Fibroblast of upper back skin (primary cell): ENCODE results near the gene KBTBD4.

ENCODE experiments used
- DNase-seq: peaks from one replicate; pipeline ENCODE4 v3.0.0-alpha.2; 2013

KBTBD4 gene

DNA sequence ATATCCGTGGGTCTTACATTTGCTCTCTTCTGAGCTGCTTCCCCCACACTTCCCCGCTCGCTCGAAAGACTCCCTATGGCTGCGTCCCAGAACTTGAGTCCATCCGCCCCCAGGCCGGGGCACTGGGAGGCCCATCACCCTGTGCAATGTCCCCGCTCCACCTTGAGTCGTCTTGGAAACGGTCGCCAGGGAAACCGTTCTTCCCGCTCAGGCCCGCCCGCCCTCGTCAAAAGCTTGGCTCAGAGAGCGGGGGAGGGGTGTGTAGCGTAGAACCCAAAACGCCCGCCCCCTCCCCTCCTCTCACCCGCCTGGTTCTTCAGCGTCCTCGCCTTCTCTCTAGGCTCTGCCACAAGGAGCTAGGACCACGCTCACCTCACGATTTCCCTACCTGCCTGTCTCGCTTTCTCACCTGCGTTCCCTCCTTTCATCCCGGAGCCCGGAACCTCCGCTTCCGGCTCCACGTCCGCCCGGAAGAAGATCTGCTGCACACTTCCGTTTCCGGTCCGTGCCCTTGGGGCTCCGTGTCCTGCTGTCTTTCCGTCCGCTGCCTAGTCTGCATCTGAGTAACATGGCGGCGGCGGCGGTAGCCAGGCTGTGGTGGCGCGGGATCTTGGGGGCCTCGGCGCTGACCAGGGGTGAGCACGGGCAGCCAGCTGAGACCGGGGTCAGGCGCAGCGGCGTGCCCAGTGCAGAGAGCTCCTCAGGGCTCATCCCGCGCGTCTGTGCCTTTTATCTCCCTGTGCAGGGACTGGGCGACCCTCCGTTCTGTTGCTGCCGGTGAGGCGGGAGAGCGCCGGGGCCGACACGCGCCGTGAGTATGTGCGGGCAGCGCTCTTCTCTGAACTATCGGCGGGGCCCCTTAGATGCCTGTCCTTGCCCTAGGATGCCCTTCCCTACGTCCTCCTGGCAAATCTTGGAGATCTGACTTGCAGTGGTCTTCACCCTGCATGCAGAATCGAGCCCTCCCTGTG, at the start of gene KBTBD4, which contains the start of gene NDUFS3:
TSS of gene KBTBD4 (minus strand) at position 447 of the 971 bp plus-strand sequence. CDS start at position 428, 19 bp downstream.
TSS of gene NDUFS3 (plus strand) at position 551 of the 971 bp plus-strand sequence. CDS start at position 569, 18 bp downstream.
- DNase-seq = peak; percentile 84

GRCh38 chr11:47628026-47628425, 49.3 kb upstream of the KBTBD4 start:
- DNase-seq = no peak

- no peak for DNase-seq
Measured at GRCh38 chr11:47626234-47626633, 47.5 kb upstream of the KBTBD4 start.

DNA sequence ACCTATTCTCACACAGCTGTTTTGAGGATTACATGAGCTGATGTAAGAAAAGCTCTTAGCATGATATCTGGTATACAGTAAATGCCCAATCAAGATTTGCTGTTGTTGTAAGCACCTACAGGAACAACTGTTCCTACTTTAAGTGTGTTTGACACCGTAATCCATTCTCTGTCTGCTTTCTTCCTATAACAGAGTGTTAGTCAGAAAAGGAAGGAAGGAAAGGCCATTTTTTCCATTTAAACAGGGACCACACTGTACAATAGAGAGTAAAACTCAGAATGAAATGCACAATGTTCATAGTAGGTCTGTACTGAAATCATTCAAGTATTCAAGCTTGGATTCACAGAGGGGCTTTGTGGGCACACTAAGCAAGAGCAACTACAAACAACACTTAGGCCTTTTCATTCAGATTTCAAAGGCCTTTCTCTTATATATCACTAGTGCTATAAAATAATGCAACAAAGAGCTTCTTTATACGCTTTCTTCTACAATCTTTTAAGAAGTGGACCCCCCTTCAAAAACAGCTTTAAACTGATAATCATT, 42.1 kb upstream of the KBTBD4 start:
- DNase-seq = no peak

- peak; percentile 36 for DNase-seq
Measured at GRCh38 chr11:47617417-47617809, 38.6 kb upstream of the KBTBD4 start.

DNA sequence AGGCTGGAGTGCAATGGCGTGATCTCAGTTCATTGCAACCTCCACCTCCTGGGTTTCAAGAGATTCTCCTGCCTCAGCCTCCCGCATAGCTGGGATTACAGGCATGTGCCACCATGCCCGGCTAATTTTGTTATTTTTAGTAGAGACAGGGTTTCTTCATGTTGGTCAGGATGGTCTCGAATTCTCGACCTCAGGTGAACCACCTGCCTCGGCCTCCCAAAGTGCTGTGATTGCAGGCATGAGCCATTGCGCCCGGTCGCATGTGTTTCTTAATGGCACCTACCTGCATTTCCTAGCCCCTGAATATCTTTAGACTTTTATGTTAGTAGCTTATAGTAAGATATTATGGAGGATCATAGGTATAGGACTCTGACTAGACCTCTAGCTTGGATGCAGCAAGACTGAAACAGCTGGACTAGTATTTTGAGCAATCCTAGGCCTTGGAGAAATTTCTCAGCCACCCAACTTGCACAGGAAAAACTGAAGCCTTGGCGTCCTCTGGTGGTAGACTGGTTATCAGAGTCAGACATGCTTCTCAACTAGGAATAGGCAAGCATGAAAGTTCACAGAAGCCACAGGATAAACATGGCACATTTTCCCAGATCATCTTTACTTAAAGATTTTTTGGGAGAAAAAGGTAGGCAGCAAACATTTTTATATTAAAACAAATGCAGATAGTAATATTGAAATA, 38.1 kb upstream of the KBTBD4 start:
- peak; percentile 74 for DNase-seq

GRCh38 chr11:47615249-47615648, 36.5 kb upstream of the KBTBD4 start:
- no peak for DNase-seq

DNA sequence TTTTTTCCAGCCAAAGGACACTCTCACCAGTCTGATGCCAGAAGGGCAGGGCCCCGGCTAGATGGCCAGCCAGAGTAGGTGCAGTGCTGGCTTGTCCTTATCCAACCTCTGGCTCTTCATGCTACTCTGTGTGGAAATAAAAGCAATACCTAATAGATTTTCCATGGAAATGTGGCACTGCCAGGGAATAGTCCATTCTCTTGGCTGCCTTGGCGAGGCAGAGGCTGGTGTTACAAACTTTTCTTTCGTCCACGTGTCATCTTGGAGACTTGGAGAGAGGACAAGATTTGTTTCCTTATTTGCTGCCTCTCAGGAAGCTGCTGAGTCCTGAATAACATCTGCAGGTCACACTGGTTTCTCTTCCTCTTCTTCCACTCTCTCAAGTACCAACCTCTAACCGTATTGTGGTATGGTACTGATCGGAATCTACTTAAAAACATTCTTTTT, 32.6 kb upstream of the KBTBD4 start:
- no peak for DNase-seq

GRCh38 chr11:47609675-47610074, 30.9 kb upstream of the KBTBD4 start:
- no peak for DNase-seq

DNA sequence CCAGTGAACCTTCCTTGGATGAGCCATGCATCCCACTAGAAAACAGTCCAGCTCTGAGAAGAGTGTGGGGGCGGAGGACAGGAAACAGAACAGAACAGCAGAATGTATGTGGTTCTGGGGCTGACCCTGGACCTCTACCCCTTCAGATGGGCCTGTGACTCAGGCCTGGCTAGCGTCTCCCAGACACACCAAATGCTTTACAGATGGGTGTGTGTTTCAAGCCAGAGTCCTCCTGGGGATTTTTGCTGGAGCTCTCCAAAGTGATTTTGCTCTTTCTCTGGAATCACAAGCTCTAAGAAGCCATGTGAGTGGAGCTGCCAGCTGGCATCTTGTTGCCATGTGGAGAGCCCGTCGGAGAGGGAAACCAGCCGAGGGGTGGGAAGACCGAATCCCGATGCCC, 28.6 kb upstream of the KBTBD4 start:
- DNase-seq = peak; percentile 91

GRCh38 chr11:47606731-47607130, 28.0 kb upstream of the KBTBD4 start:
- DNase-seq = peak; percentile 33

GRCh38 chr11:47605921-47606320, 27.2 kb upstream of the KBTBD4 start:
- no peak for DNase-seq

GRCh38 chr11:47603295-47603694, 24.5 kb upstream of the KBTBD4 start:
- no peak for DNase-seq

GRCh38 chr11:47599902-47600301, 21.1 kb upstream of the KBTBD4 start:
- DNase-seq = no peak

DNA sequence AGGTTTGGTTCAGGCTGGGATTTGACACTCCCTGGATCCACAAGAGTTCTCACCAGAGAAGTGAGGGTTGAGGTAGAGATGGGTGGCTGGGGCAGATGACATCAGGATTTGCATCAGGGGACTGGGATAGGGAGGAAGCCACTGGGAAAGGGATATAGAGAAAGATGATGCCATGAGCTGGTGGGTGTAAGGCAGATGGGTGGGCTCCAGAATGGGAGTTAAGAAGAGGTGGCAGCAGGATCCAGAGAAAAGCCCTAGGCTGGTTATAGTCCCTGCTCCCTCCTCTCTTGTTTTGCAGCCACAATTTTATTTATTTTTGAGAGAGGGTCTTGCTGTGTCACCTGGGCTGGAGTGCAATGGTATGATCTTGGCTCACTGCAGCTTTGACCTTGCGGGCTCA, 17.2 kb upstream of the KBTBD4 start:
- DNase-seq = no peak

DNA sequence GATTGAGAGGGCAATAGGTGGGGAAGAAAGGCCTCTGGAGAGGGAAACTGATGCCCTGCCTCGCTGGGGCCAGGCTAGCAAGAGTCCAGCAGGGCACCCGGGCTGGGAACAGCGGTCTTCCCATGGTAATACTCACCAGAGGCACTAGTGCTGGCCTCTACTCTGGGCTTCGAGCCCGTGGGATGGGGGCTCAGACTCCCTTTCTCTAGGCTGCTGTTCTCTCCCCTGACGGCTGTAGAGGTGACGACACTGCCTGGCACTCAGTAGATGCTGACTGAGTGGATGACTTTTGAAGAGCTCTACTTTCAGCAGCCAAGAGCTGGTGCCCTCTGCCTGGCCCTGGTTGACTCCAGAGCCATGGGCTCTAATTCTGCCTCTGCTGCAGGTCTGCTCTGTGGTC, 16.3 kb upstream of the KBTBD4 start:
- DNase-seq = no peak

DNA sequence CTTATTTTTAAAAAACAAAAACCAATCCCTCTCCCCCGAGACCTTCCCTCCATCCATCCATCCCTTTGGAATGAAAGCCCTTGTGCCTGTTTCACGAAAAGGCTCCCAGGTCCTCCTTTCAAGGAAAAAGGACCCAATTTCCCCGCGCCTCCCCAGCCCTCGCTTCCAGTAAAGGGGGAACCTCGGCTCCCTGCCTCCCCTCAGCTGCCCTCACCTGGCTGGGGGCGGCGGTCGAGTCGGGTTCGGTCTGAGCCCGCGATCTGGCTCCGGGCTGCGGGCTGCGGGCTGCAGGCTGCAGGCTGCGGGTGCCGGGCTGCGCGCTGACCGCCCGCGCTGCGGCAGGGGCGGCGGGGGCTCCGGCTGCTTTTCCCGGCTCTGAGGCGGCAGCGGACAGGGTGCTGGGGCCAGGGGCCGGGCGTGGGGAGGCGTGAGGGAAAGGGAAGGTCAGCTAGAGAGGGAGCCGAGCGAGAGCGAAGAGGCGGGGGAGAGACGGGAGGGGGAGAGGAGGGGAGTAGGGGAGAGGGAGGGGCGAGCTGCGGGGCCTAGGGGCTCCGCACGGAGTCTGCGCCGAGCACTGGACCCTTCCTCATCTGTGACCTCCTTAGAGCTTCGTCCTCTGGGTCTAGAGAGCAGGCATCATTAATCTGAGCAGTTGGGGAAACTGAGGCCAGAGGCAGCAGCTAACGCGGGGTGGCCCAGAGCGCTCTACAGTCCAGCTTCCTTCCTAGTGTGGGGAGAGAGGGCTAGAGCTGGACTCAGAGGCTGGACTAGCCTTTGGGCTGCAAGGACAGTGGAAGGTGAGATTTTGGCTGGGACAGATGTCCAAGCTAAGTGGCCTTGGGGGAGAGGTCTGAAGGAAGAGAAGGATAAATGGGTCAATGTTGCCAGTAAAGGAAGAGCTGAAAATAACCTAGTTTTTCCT, 15.4 kb upstream of the KBTBD4 start, which contains the start of gene C1QTNF4:
TSS of gene C1QTNF4 (minus strand) at position 478 of the 922 bp plus-strand sequence. CDS start 3,601 bp downstream, outside the sequence.
- no peak for DNase-seq

- no peak for DNase-seq
Measured at GRCh38 chr11:47593492-47593933, 14.7 kb upstream of the KBTBD4 start.

DNA sequence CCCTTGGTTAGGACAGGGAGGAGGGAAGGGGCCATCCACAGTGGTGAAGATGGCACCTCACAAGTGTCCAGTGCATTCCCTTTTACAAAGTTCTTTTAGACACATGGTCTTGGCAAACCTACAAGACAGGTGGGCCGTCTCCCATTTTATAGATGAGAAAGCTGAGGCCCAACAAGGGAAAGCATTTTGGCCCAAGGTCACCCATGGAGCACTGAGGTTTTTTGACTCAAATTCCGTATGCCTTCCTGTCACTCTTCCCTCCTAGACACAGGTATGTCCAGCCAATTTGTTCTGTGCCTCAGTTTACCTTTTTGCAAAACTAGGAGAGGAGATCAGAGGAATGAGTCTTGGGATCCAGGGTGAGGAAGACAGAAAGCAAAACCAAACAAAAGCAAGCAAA, 14.2 kb upstream of the KBTBD4 start:
- no peak for DNase-seq

DNA sequence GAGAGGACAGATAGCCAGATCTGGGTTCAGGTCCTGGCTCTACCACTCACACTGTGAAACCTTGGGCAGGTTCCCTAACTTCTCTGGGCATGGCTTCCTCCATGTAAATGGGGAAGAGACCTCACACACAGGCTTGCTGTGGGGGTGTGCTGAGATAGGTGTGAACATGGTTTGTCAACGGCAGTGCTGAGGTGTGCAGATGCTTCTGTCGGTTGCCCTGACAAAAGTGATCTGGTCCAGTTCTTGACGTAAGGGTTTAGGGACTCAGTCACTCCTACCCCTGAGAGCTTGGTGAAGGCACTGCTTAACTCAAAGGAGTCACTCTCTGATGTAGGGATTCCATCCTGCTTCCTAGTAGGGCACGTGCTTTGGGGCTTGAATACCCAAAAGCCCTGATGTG, 13.5 kb upstream of the KBTBD4 start:
- no peak for DNase-seq

DNA sequence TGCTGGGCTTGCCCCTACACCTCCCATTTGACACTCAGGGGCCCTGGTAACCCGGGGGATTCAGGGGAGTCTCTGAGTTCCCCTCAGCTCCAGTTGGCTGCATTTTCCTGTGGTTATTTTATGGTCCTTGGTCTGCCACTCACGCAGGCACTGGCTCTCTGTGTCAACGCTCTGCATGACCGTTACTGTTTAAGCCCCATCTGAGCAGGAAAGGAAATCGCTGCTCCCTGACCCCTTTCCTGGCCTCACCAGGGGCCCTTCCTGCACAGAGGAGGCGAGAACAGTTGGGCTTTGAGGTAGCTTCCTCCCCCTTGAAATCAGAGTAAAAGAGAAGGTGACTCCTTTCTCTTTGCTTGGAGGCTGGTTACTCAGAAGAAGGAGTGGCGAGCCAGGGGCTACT, 13.0 kb upstream of the KBTBD4 start:
- no peak for DNase-seq
